ACHN (cell line): ENCODE measurements around the gene PGRMC2.

Experiments
- DNase-seq: peaks from one replicate; pipeline ENCODE4 v3.0.0-alpha.2; 2015
- in situ Hi-C: cut with HindIII; loops from 2 replicates; pipeline ENCODE4 v1.10.0; 2017; ENCODE audit warnings: low sequenced_read_pairs, low pct_ligation_motif_present, low pct_unique_long_range_greater_than_20kb

PGRMC2 gene

GRCh38 chr4:128303986-128304385 lies 16.4 kb upstream of the PGRMC2 start:
- in situ Hi-C loops = no loop called here
- DNase-seq = no peak

GRCh38 chr4:128303405-128303785 lies 15.8 kb upstream of the PGRMC2 start:
- in situ Hi-C loops = no loop called here
- no peak for DNase-seq

GRCh38 chr4:128301979-128302378 lies 14.4 kb upstream of the PGRMC2 start:
- in situ Hi-C loops = no loop called here
- no peak for DNase-seq

GRCh38 chr4:128299848-128300247 lies 12.2 kb upstream of the PGRMC2 start:
- no peak for DNase-seq
- in situ Hi-C loops = no loop called here

GRCh38 chr4:128298852-128299251 lies 11.2 kb upstream of the PGRMC2 start:
- in situ Hi-C loops = no loop called here

GRCh38 chr4:128298146-128298758 lies 10.6 kb upstream of the PGRMC2 start:
- in situ Hi-C loops = no loop called here
- no peak for DNase-seq

More at GRCh38 chr4:128298852-128299251, 11.2 kb upstream of the PGRMC2 start:
- DNase-seq = no peak

GRCh38 chr4:128295255-128295654 lies 7.6 kb upstream of the PGRMC2 start:
- DNase-seq = no peak

GRCh38 chr4:128294464-128294863 lies 6.9 kb upstream of the PGRMC2 start:
- in situ Hi-C loops = no loop called here
- DNase-seq = no peak

More at GRCh38 chr4:128295255-128295654, 7.6 kb upstream of the PGRMC2 start:
- in situ Hi-C loops = no loop called here

- DNase-seq = no peak
- in situ Hi-C loops = no loop called here
These were observed 4.7 kb upstream of the PGRMC2 start for GRCh38 chr4:128292349-128292748.

- in situ Hi-C loops = no loop called here
- DNase-seq = no peak
These were observed 3.5 kb upstream of the PGRMC2 start for GRCh38 chr4:128291096-128291495.

GRCh38 chr4:128290526-128290925 lies 2.9 kb upstream of the PGRMC2 start:
- no peak for DNase-seq
- in situ Hi-C loops = no loop called here

- in situ Hi-C loops = no loop called here
- no peak for DNase-seq
These were observed 2.0 kb upstream of the PGRMC2 start for GRCh38 chr4:128289523-128290158.

- in situ Hi-C loops = no loop called here
- DNase-seq = peak; percentile 29
These were observed 1.1 kb upstream of the PGRMC2 start for GRCh38 chr4:128288689-128289106.

- DNase-seq = peak; percentile 96
- in situ Hi-C loops = no loop called here
These were observed 467 bp upstream of the PGRMC2 start for GRCh38 chr4:128287871-128288688.

GRCh38 chr4:128286474-128287058 lies 1.0 kb downstream of the PGRMC2 start:
- DNase-seq = peak; percentile 48
- in situ Hi-C loops = no loop called here

GRCh38 chr4:128285085-128285997 lies 2.3 kb downstream of the PGRMC2 start:
- no peak for DNase-seq
- in situ Hi-C loops = no loop called here

- in situ Hi-C loops = no loop called here
These were observed 3.3 kb downstream of the PGRMC2 start for GRCh38 chr4:128284317-128284716.

GRCh38 chr4:128283071-128283470 lies 4.5 kb downstream of the PGRMC2 start:
- in situ Hi-C loops = no loop called here
- no peak for DNase-seq

More at GRCh38 chr4:128284317-128284716, 3.3 kb downstream of the PGRMC2 start:
- no peak for DNase-seq
